Adipocyte (in vitro differentiated cells): Measurements from ENCODE around the gene SELENON.

Experiments used
- DNase-seq: peaks from one replicate; pipeline ENCODE4 v3.0.0-alpha.2; 2015; ENCODE audit warnings: low read depth
- H3K27me3 ChIP-seq: replicated peaks from 2 replicates; pipeline ENCODE4 v1.7.0; 2013; ENCODE audit warnings: mild to moderate bottlenecking, low read length, moderate library complexity; ENCODE audit not compliant: control insufficient read depth, insufficient read depth
- H3K36me3 ChIP-seq: 2 replicates; pipeline ENCODE4 v1.7.0; 2013; ENCODE audit warnings: low read length, mild to moderate bottlenecking, moderate library complexity; ENCODE audit not compliant: control insufficient read depth, insufficient read depth, severe bottlenecking
- H3K4me1 ChIP-seq: 2 replicates; pipeline ENCODE4 v1.7.0; 2013; ENCODE audit warnings: mild to moderate bottlenecking, low read length, moderate library complexity; ENCODE audit not compliant: control insufficient read depth, insufficient read depth
- H3K4me3 ChIP-seq: 2 replicates; pipeline ENCODE4 v1.7.0; 2013; ENCODE audit warnings: mild to moderate bottlenecking, low read length, moderate library complexity
- H3K9ac ChIP-seq: 2 replicates; pipeline ENCODE4 v1.7.0; 2013; ENCODE audit warnings: mild to moderate bottlenecking, low read length, moderate library complexity
- H3K9me3 ChIP-seq: 2 replicates; pipeline ENCODE4 v1.7.0; 2013; ENCODE audit warnings: mild to moderate bottlenecking, low read length, moderate library complexity; ENCODE audit not compliant: control insufficient read depth

The SELENON gene

GRCh38 chr1:25806418-25806817 is 6.4 kb downstream of the SELENON start:
- Histone ChIP-seq H3K4me1 (peaks cover 42% of the 10 kb centered on the region), H3K27me3 (no peaks in the 10 kb centered on the region), H3K9ac (peak overlapping the region; percentile 45), H3K9me3 (no peaks in the 10 kb centered on the region), H3K36me3 (peaks cover 22% of the 10 kb centered on the region), H3K4me3 (no peak overlapping the region)
- peak; percentile 51 for DNase-seq

- Histone ChIP-seq H3K27me3 (no peaks in the 10 kb centered on the region), H3K36me3 (peaks cover 35% of the 10 kb centered on the region), H3K4me3 (no peak overlapping the region), H3K9me3 (no peaks in the 10 kb centered on the region), H3K4me1 (peaks cover 41% of the 10 kb centered on the region), H3K9ac (no peak overlapping the region)
- DNase-seq = no peak
These were observed 7.7 kb downstream of the SELENON start for GRCh38 chr1:25807480-25808390.

- no peaks in the 10 kb centered on the region for H3K9me3 ChIP-seq
- no peak overlapping the region for H3K9ac ChIP-seq
- peaks cover 43% of the 10 kb centered on the region for H3K36me3 ChIP-seq
- H3K4me1 ChIP-seq = peaks cover 34% of the 10 kb centered on the region
- no peak for DNase-seq
- H3K4me3 ChIP-seq = no peak overlapping the region
- H3K27me3 ChIP-seq = no peaks in the 10 kb centered on the region
These were observed 8.7 kb downstream of the SELENON start for GRCh38 chr1:25808481-25809244.

- DNase-seq = no peak
- H3K36me3 ChIP-seq = peaks cover 50% of the 10 kb centered on the region
- H3K9me3 ChIP-seq = no peaks in the 10 kb centered on the region
- peaks cover 28% of the 10 kb centered on the region for H3K4me1 ChIP-seq
- H3K9ac ChIP-seq = no peak overlapping the region
- H3K4me3 ChIP-seq = no peak overlapping the region
- H3K27me3 ChIP-seq = no peaks in the 10 kb centered on the region
These were observed 9.4 kb downstream of the SELENON start for GRCh38 chr1:25809283-25809926.

GRCh38 chr1:25809929-25810328 is 9.9 kb downstream of the SELENON start:
- Histone ChIP-seq H3K4me1 (peaks cover 24% of the 10 kb centered on the region), H3K4me3 (no peak overlapping the region), H3K27me3 (no peaks in the 10 kb centered on the region), H3K36me3 (peaks cover 54% of the 10 kb centered on the region), H3K9ac (no peak overlapping the region), H3K9me3 (no peaks in the 10 kb centered on the region)
- DNase-seq = no peak

GRCh38 chr1:25810341-25811299 is 10.6 kb downstream of the SELENON start:
- peaks cover 61% of the 10 kb centered on the region for H3K36me3 ChIP-seq
- peak; percentile 79 for DNase-seq
- H3K9ac ChIP-seq = no peak overlapping the region
- no peak overlapping the region for H3K4me3 ChIP-seq
- no peaks in the 10 kb centered on the region for H3K9me3 ChIP-seq
- no peaks in the 10 kb centered on the region for H3K27me3 ChIP-seq
- H3K4me1 ChIP-seq = peaks cover 17% of the 10 kb centered on the region

GRCh38 chr1:25811384-25812082 is 11.5 kb downstream of the SELENON start:
- Histone ChIP-seq H3K4me1 (peaks cover 8% of the 10 kb centered on the region), H3K36me3 (peaks cover 70% of the 10 kb centered on the region), H3K27me3 (no peaks in the 10 kb centered on the region), H3K4me3 (no peak overlapping the region), H3K9ac (no peak overlapping the region), H3K9me3 (no peaks in the 10 kb centered on the region)
- no peak for DNase-seq

GRCh38 chr1:25813071-25813733 is 13.2 kb downstream of the SELENON start:
- Histone ChIP-seq H3K36me3 (peaks cover 65% of the 10 kb centered on the region), H3K4me3 (no peak overlapping the region), H3K27me3 (no peaks in the 10 kb centered on the region), H3K9me3 (no peaks in the 10 kb centered on the region), H3K4me1 (peaks cover 8% of the 10 kb centered on the region), H3K9ac (no peak overlapping the region)
- DNase-seq = no peak

- no peak for DNase-seq
- Histone ChIP-seq H3K27me3 (no peaks in the 10 kb centered on the region), H3K4me3 (no peak overlapping the region), H3K36me3 (peaks cover 60% of the 10 kb centered on the region), H3K4me1 (peaks cover 15% of the 10 kb centered on the region), H3K9ac (no peak overlapping the region), H3K9me3 (no peaks in the 10 kb centered on the region)
These were observed 13.9 kb downstream of the SELENON start for GRCh38 chr1:25813734-25814471.
